GM10266 (cell line): ENCODE results near the gene KBTBD4.

Source experiments
- DNase-seq: peaks from one replicate; pipeline ENCODE4 v3.0.0; 2012; ENCODE audit errors: extremely low spot score
- CTCF ChIP-seq: IDR thresholded peaks from 2 replicates; pipeline ENCODE4 v1.5.1; 2012; ENCODE audit warnings: mild to moderate bottlenecking, low read depth; ENCODE audit not compliant: control insufficient read depth, insufficient read depth; ENCODE audit errors: missing control alignments

KBTBD4 gene

GRCh38 chr11:47586098-47586855 lies 7.5 kb upstream of the KBTBD4 start, which contains the start of gene FAM180B:
Gene FAM180B (plus strand): TSS chr11:47586678. CDS start chr11:47586769, 91 bp downstream.
- no peak for DNase-seq
- TF ChIP-seq CTCF = no peak

GRCh38 chr11:47583844-47584243 lies 5.1 kb upstream of the KBTBD4 start:
- no peak for DNase-seq

GRCh38 chr11:47577460-47578041 lies 1.2 kb downstream of the KBTBD4 start:
- no peak for TF ChIP-seq CTCF
- DNase-seq = no peak

More at GRCh38 chr11:47583844-47584243, 5.1 kb upstream of the KBTBD4 start:
- TF ChIP-seq CTCF = no peak

- no peak for DNase-seq
- no peak for TF ChIP-seq CTCF
Measured at GRCh38 chr11:47573321-47573720, 5.4 kb downstream of the KBTBD4 start.

GRCh38 chr11:47572715-47573255 lies 6.0 kb downstream of the KBTBD4 start:
- no peak for DNase-seq
- TF ChIP-seq CTCF = no peak

GRCh38 chr11:47571895-47572294 lies 6.9 kb downstream of the KBTBD4 start:
- no peak for TF ChIP-seq CTCF
- DNase-seq = peak; percentile 1

- TF ChIP-seq CTCF = no peak
- DNase-seq = no peak
Measured at GRCh38 chr11:47571357-47571729, 7.4 kb downstream of the KBTBD4 start.
